HEK293 (cell line): ENCODE measurements around the gene SLC25A44.

Source experiments
- CTCF ChIP-seq: fragments of 450-650 bp; formaldehyde crosslinking; IDR thresholded peaks from 2 replicates; pipeline ENCODE4 v1.5.1; 2016; ENCODE audit warnings: missing biosample characterization, missing genetic modification characterization
- FEZF1 ChIP-seq: fragments of 450-650 bp; formaldehyde crosslinking; IDR thresholded peaks from 2 replicates; pipeline ENCODE4 v1.5.1; 2016; ENCODE audit warnings: missing biosample characterization, missing genetic modification characterization
- GLIS2 ChIP-seq: fragments of 450-650 bp; formaldehyde crosslinking; IDR thresholded peaks from 2 replicates; pipeline ENCODE4 v1.5.1; 2016; ENCODE audit warnings: missing biosample characterization, missing genetic modification characterization
- INSM2 ChIP-seq: fragments of 450-650 bp; formaldehyde crosslinking; IDR thresholded peaks from 2 replicates; pipeline ENCODE4 v1.5.1; 2016; ENCODE audit warnings: missing biosample characterization, missing genetic modification characterization
- OSR2 ChIP-seq: fragments of 450-650 bp; formaldehyde crosslinking; IDR thresholded peaks from 2 replicates; pipeline ENCODE4 v1.5.1; 2016; ENCODE audit warnings: missing biosample characterization, missing genetic modification characterization
- PRDM1 ChIP-seq: fragments of 450-650 bp; formaldehyde crosslinking; IDR thresholded peaks from 2 replicates; pipeline ENCODE4; 2016; ENCODE audit warnings: missing biosample characterization, missing genetic modification characterization
- SP3 ChIP-seq: fragments of 450-650 bp; formaldehyde crosslinking; IDR thresholded peaks from 2 replicates; pipeline ENCODE4 v1.5.1; 2016; ENCODE audit warnings: missing biosample characterization, missing genetic modification characterization
- SP7 ChIP-seq: fragments of 450-650 bp; formaldehyde crosslinking; IDR thresholded peaks from 2 replicates; pipeline ENCODE4 v1.5.1; 2016; ENCODE audit warnings: missing biosample characterization, missing genetic modification characterization
- TRIM28 ChIP-seq: IDR thresholded peaks from 2 replicates; pipeline ENCODE4 v1.6.1; 2011; ENCODE audit warnings: low read length, control low read depth, borderline replicate concordance
- ZBTB20 ChIP-seq: fragments of 450-650 bp; formaldehyde crosslinking; IDR thresholded peaks from 2 replicates; pipeline ENCODE4 v1.5.1; 2016; ENCODE audit warnings: missing biosample characterization, missing genetic modification characterization
- ZBTB44 ChIP-seq: fragments of 450-650 bp; IDR thresholded peaks from 2 replicates; pipeline ENCODE4 v1.5.1; 2018; ENCODE audit warnings: missing biosample characterization, mild to moderate bottlenecking, missing genetic modification characterization
- ZBTB6 ChIP-seq: fragments of 450-650 bp; formaldehyde crosslinking; IDR thresholded peaks from 2 replicates; pipeline ENCODE4 v1.5.1; 2017; ENCODE audit warnings: missing biosample characterization, missing genetic modification characterization
- ZNF184 ChIP-seq: fragments of 450-650 bp; IDR thresholded peaks from 2 replicates; pipeline ENCODE4 v1.5.1; 2018; ENCODE audit warnings: missing biosample characterization, mild to moderate bottlenecking, missing genetic modification characterization
- ZNF239 ChIP-seq: fragments of 450-650 bp; formaldehyde crosslinking; IDR thresholded peaks from 2 replicates; pipeline ENCODE4 v1.5.1; 2016; ENCODE audit warnings: missing biosample characterization, missing genetic modification characterization
- ZNF335 ChIP-seq: fragments of 450-650 bp; formaldehyde crosslinking; conservative IDR thresholded peaks from 2 replicates; pipeline ENCODE4 v1.5.1; 2016; ENCODE audit warnings: missing biosample characterization, missing genetic modification characterization
- ZNF394 ChIP-seq: fragments of 450-650 bp; formaldehyde crosslinking; IDR thresholded peaks from 2 replicates; pipeline ENCODE4 v1.5.1; 2016; ENCODE audit warnings: missing biosample characterization, missing genetic modification characterization, mild to moderate bottlenecking, moderate library complexity, borderline replicate concordance
- ZNF433 ChIP-seq: fragments of 450-650 bp; formaldehyde crosslinking; IDR thresholded peaks from 2 replicates; pipeline ENCODE4 v1.5.1; 2016; ENCODE audit warnings: missing biosample characterization, missing genetic modification characterization, low read depth
- ZNF518A ChIP-seq: fragments of 450-650 bp; formaldehyde crosslinking; conservative IDR thresholded peaks from 2 replicates; pipeline ENCODE4 v1.5.1; 2016; ENCODE audit warnings: low read depth, missing biosample characterization, missing genetic modification characterization
- ZNF629 ChIP-seq: fragments of 450-650 bp; formaldehyde crosslinking; IDR thresholded peaks from 2 replicates; pipeline ENCODE4 v1.5.1; 2017; ENCODE audit warnings: missing biosample characterization, missing genetic modification characterization
- ZNF654 ChIP-seq: fragments of 450-650 bp; formaldehyde crosslinking; IDR thresholded peaks from 2 replicates; pipeline ENCODE4 v1.5.1; 2016; ENCODE audit warnings: low read depth, missing biosample characterization, missing genetic modification characterization
- ZNF660 ChIP-seq: fragments of 450-650 bp; IDR thresholded peaks from 2 replicates; pipeline ENCODE4 v1.5.1; 2018; ENCODE audit warnings: missing biosample characterization, mild to moderate bottlenecking, missing genetic modification characterization
- ZNF664 ChIP-seq: fragments of 450-650 bp; formaldehyde crosslinking; IDR thresholded peaks from 2 replicates; pipeline ENCODE4 v1.5.1; 2016; ENCODE audit warnings: missing biosample characterization, missing genetic modification characterization
- ZNF692 ChIP-seq: fragments of 450-650 bp; formaldehyde crosslinking; IDR thresholded peaks from 2 replicates; pipeline ENCODE4 v1.5.1; 2016; ENCODE audit warnings: missing biosample characterization, missing genetic modification characterization
- ZSCAN18 ChIP-seq: fragments of 450-650 bp; formaldehyde crosslinking; IDR thresholded peaks from 2 replicates; pipeline ENCODE4 v1.5.1; 2016; ENCODE audit warnings: missing biosample characterization, missing genetic modification characterization
- ZSCAN30 ChIP-seq: fragments of 450-650 bp; IDR thresholded peaks from 2 replicates; pipeline ENCODE4 v1.5.1; 2018; ENCODE audit warnings: missing biosample characterization, mild to moderate bottlenecking, missing genetic modification characterization, moderate library complexity

SLC25A44 gene

GRCh38 chr1:156146020-156146768, 47.7 kb upstream of the SLC25A44 start (continued):
- 0 out of 2 replicates have a peak, but pooled peaks have one; percentile 19 for TF ChIP-seq ZNF518A (tag by site-specific recombination)
- peak; percentile 63; the same call in 1 of the 2 replicates for TF ChIP-seq TRIM28
- no peak; the same call in 1 of the 2 replicates for TF ChIP-seq ZBTB20
- peak; percentile 76 for TF ChIP-seq INSM2
- TF ChIP-seq PRDM1 (tag by site-specific recombination): peak; percentile 27; the same call in 1 of the 2 replicates
- peak; percentile 94 for TF ChIP-seq ZNF660
- TF ChIP-seq ZNF335 (tag by site-specific recombination): peak; percentile 75
- peak; percentile 73 for TF ChIP-seq ZNF184
- peak; percentile 58; the same call in 1 of the 2 replicates for TF ChIP-seq ZNF394 (tag by site-specific recombination)
- peak; percentile 58 for TF ChIP-seq CTCF (tag by site-specific recombination)
- TF ChIP-seq ZSCAN30: peak; percentile 89; the same call in 1 of the 2 replicates
- no peak; the same call in 1 of the 2 replicates for TF ChIP-seq GLIS2 (tag by site-specific recombination)
- peak; percentile 52; the same call in 1 of the 2 replicates for TF ChIP-seq ZNF692 (tag by site-specific recombination)
- peak; percentile 95 for TF ChIP-seq OSR2
- 0 out of 2 replicates have a peak, but pooled peaks have one; percentile 31 for TF ChIP-seq SP3 (tag by site-specific recombination)
- peak; percentile 70 for TF ChIP-seq ZNF629 (tag by site-specific recombination)
- no peak for TF ChIP-seq ZNF433 (tag by site-specific recombination)
- TF ChIP-seq ZNF664 (tag by site-specific recombination): peak; percentile 9; the same call in 1 of the 2 replicates
- peak; percentile 79 for TF ChIP-seq FEZF1 (tag by site-specific recombination)
- peak; percentile 87 for TF ChIP-seq ZNF654 (tag by site-specific recombination)
- no peak for TF ChIP-seq ZSCAN18 (tag by site-specific recombination)
- TF ChIP-seq ZBTB44: 0 out of 2 replicates have a peak, but pooled peaks have one; percentile 27
- no peak for TF ChIP-seq ZBTB6 (tag by site-specific recombination)
- peak; percentile 76 for TF ChIP-seq SP7 (tag by site-specific recombination)
- no peak for TF ChIP-seq ZNF239 (tag by site-specific recombination)
